Bronchial epithelial cell (primary cell): ENCODE data around the gene CCDC158. TPM values are rescaled to one million over a fixed set of nuclear protein-coding genes. Genes with fewer than 3 reads are reported as not detected.

Source experiments
- DNase-seq: peaks from one replicate; pipeline ENCODE4 v3.0.0-alpha.2; 2010; ENCODE audit warnings: low read depth
- FAIRE-seq: peaks from 2 replicates; lab custom pipeline; 2011; peaks lifted over from hg19 to GRCh38; lab: Jason Lieb, UNC
- H3K27me3 ChIP-seq: 2 replicates; pipeline ENCODE4 v1.5.1; 2011; ENCODE audit warnings: low read length; ENCODE audit not compliant: control insufficient read depth, insufficient read depth
- H3K36me3 ChIP-seq: 2 replicates; pipeline ENCODE4 v1.5.1; 2011; ENCODE audit warnings: low read length; ENCODE audit not compliant: control insufficient read depth, insufficient read depth
- H3K4me3 ChIP-seq: 2 replicates; pipeline ENCODE4 v1.5.1; 2011; ENCODE audit warnings: mild to moderate bottlenecking, low read depth, low read length, control low read depth
- CTCF ChIP-seq: IDR thresholded peaks from 2 replicates; pipeline ENCODE4 v1.5.1; 2011; ENCODE audit warnings: mild to moderate bottlenecking, moderate library complexity, low read length, control low read depth, inconsistent platforms; ENCODE audit not compliant: insufficient read depth, severe bottlenecking
- total RNA-seq: library from RNA; depleted of rRNA; stranded (reverse); fragments of >200 nt; gene quantifications from 2 replicates; pipeline ENCODE4 v1.2.1, GENCODE V29; 2014

Gene CCDC158
- total RNA-seq, 1 donor from 2014 or later = under 0.01 TPM

- TF ChIP-seq CTCF = no peak
- FAIRE-seq (no peak), DNase-seq (no peak)
- H3K27me3 ChIP-seq = no peaks in the 10 kb centered on the region
- no peaks in the 10 kb centered on the region for H3K36me3 ChIP-seq
- no peak overlapping the region for H3K4me3 ChIP-seq
Observed at GRCh38 chr4:76342803-76343202, 78.1 kb downstream of the CCDC158 start.

- no peak for FAIRE-seq
- H3K27me3 ChIP-seq = no peaks in the 10 kb centered on the region
- no peak overlapping the region for H3K4me3 ChIP-seq
- H3K36me3 ChIP-seq = no peaks in the 10 kb centered on the region
- no peak for TF ChIP-seq CTCF
- DNase-seq = no peak
Observed at GRCh38 chr4:76342191-76342590, 78.8 kb downstream of the CCDC158 start.

GRCh38 chr4:76341063-76341462, 79.9 kb downstream of the CCDC158 start:
- Histone ChIP-seq H3K4me3 (no peak overlapping the region), H3K27me3 (no peaks in the 10 kb centered on the region), H3K36me3 (no peaks in the 10 kb centered on the region)
- DNase-seq (peak; percentile 74), FAIRE-seq (no peak)
- no peak for TF ChIP-seq CTCF

- Histone ChIP-seq H3K4me3 (no peak overlapping the region), H3K27me3 (no peaks in the 10 kb centered on the region), H3K36me3 (no peaks in the 10 kb centered on the region)
- DNase-seq = no peak
- peak; percentile 47 for FAIRE-seq
- no peak for TF ChIP-seq CTCF
Observed at GRCh38 chr4:76339364-76339763, 81.6 kb downstream of the CCDC158 start.

- DNase-seq (no peak), FAIRE-seq (no peak)
- Histone ChIP-seq H3K4me3 (no peak overlapping the region), H3K27me3 (peaks cover 2% of the 10 kb centered on the region), H3K36me3 (no peaks in the 10 kb centered on the region)
- TF ChIP-seq CTCF = no peak
Observed at GRCh38 chr4:76334885-76335284, 86.1 kb downstream of the CCDC158 start.

GRCh38 chr4:76326515-76326914, 94.4 kb downstream of the CCDC158 start:
- Histone ChIP-seq H3K4me3 (no peak overlapping the region), H3K27me3 (peaks cover 2% of the 10 kb centered on the region), H3K36me3 (no peaks in the 10 kb centered on the region)
- TF ChIP-seq CTCF = no peak
- no peak for FAIRE-seq
- no peak for DNase-seq
